ENCODE measurements around the gene JUND.

JUND gene

DNA sequence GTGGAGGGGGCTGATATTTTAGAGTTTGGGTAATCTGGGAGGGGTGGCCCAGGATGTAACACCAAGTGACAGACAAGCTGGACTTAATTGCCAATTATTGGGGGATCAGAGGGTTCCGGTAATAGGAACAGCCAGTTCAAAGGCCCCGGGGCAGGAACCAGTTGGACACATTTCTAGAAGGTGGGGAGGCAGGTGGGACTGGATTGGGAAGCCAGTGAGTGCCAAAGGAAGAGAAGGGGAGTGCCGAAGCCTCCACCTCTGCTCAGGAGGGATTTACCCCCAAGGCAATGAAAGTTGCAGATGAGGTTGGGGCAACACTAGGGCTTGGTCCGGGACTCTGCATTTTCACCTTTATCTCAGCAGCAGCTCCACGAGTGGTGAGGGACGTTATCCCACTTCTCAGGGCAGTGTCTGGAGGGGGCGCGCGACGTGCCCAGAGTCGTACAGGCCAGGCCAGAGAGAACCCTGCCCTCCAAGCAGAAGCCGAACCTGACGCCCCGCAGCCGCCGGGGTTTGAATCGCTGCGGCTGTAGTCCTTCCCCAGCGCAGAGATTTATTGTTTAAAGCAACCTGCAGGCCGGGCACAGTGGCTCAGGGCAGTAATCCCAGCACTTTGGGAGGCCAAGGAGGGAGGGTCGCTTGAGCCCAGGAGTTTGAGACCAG is 5.7 kb upstream of the JUND start:
- H4K20me1 ChIP-seq (ENCODE audit: low read depth, low read length), result no peaks in the 10 kb centered on the region
- no peak overlapping the region for H2AFZ ChIP-seq (ENCODE audit: low read depth, low read length, severe bottlenecking)
- H3K9me2 ChIP-seq (replicated peaks; ENCODE audit: insufficient read depth, low read length), result no peaks in the 10 kb centered on the region
- no peak overlapping the region for H3K27ac ChIP-seq (ENCODE audit: low read depth, low read length)
- H3K4me2 ChIP-seq (ENCODE audit: low read depth, low read length, poor library complexity, severe bottlenecking), result no peak overlapping the region
- no peaks in the 10 kb centered on the region for H3K36me3 ChIP-seq (ENCODE audit: low read length)
- TF ChIP-seq EZH2phosphoT487 (conservative IDR thresholded peaks at IDR 0.05; ENCODE audit: low read length), result no peak
- TF ChIP-seq, protein P1, sequence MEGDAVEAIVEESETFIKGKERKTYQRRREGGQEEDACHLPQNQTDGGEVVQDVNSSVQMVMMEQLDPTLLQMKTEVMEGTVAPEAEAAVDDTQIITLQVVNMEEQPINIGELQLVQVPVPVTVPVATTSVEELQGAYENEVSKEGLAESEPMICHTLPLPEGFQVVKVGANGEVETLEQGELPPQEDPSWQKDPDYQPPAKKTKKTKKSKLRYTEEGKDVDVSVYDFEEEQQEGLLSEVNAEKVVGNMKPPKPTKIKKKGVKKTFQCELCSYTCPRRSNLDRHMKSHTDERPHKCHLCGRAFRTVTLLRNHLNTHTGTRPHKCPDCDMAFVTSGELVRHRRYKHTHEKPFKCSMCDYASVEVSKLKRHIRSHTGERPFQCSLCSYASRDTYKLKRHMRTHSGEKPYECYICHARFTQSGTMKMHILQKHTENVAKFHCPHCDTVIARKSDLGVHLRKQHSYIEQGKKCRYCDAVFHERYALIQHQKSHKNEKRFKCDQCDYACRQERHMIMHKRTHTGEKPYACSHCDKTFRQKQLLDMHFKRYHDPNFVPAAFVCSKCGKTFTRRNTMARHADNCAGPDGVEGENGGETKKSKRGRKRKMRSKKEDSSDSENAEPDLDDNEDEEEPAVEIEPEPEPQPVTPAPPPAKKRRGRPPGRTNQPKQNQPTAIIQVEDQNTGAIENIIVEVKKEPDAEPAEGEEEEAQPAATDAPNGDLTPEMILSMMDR (IDR thresholded peaks at IDR 0.05; ENCODE audit: insufficient read depth, low read length, poor library complexity, severe bottlenecking), result no peak
- no peaks in the 10 kb centered on the region for H3K9me3 ChIP-seq (ENCODE audit: insufficient read depth, low read length)
- H3K4me3 ChIP-seq (ENCODE audit: insufficient read depth, low read length, poor library complexity, severe bottlenecking), result no peak overlapping the region
- H3K79me2 ChIP-seq (ENCODE audit: insufficient read depth, low read length), result no peaks in the 10 kb centered on the region
- H3K27me3 ChIP-seq (ENCODE audit: low read length), result no peaks in the 10 kb centered on the region
- H3F3A ChIP-seq (ENCODE audit: insufficient read depth), result peaks cover 4% of the 10 kb centered on the region; the same call in 1 of the 2 replicates
- no peak overlapping the region for H3K9ac ChIP-seq (ENCODE audit: low read length)

DNA sequence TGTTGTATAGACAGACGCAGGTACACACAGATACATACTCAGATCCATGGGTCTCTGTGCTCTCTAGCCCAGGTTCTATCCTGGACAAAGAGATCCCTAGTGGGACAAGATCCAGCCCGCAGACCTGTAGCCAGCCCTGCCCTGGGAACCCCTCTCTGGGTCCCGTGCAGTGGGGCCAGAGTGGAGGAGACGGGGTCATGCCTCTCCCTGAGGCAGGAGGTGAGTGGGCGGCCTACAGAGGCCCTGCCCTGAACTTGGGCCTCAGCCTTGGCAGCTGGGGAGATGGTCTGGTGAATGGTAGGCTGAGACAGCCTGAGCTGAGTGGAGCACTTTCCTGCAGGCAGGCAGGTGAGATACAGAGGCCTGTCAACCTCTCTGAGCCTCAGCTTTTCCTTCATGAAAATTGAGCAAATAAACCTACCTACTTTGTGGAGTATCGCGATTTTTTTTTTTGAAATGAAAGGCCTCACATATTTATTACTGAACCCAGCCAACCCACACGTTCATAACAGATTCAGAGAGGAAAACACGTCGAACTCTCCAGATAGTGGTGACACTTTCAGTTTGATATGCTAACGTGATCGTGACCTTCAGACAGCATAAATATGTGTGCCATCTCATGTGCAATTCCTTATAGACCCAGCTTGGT is 3.4 kb upstream of the JUND start:
- H2AFZ ChIP-seq (ENCODE audit: low read depth, low read length, severe bottlenecking), result no peak overlapping the region
- no peak overlapping the region for H3K4me2 ChIP-seq (ENCODE audit: low read depth, low read length, poor library complexity, severe bottlenecking)
- no peaks in the 10 kb centered on the region for H3K36me3 ChIP-seq (ENCODE audit: low read length)
- H3K4me3 ChIP-seq (ENCODE audit: insufficient read depth, low read length, poor library complexity, severe bottlenecking), result no peak overlapping the region
- no peaks in the 10 kb centered on the region for H3K9me2 ChIP-seq (replicated peaks; ENCODE audit: insufficient read depth, low read length)
- no peak overlapping the region for H3K27ac ChIP-seq (ENCODE audit: low read depth, low read length)
- TF ChIP-seq EZH2phosphoT487 (conservative IDR thresholded peaks at IDR 0.05; ENCODE audit: low read length), result no peak
- TF ChIP-seq, protein P1 (IDR thresholded peaks at IDR 0.05; ENCODE audit: insufficient read depth, low read length, poor library complexity, severe bottlenecking), result no peak
- H3K79me2 ChIP-seq (ENCODE audit: insufficient read depth, low read length), result no peaks in the 10 kb centered on the region
- H3K9me3 ChIP-seq (ENCODE audit: insufficient read depth, low read length), result no peaks in the 10 kb centered on the region
- H3K27me3 ChIP-seq (ENCODE audit: low read length), result no peaks in the 10 kb centered on the region
- no peak overlapping the region for H3K9ac ChIP-seq (ENCODE audit: low read length)
- H4K20me1 ChIP-seq (ENCODE audit: low read depth, low read length), result no peaks in the 10 kb centered on the region
- peaks cover 8% of the 10 kb centered on the region for H3F3A ChIP-seq (ENCODE audit: insufficient read depth)

DNA sequence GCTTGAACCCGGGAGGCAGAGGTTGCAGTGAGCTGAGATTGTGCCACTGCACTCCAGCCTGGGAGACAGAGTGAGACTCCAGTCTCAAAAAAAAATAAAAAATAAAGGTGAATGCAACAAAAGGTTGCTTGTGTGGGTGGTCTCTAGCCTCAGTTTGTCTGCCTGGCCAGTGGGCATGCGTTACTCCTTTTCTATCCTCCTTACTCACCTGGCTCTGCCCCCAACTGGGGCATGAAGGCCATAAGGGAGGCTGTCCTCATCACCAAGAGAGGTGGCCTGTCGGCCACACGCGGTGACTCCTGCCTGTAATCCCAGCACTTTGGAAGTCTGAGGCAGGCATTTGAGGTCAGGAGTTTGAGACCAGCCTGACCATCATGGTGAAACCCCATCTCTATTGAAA is 1.9 kb upstream of the JUND start:
- Histone ChIP-seq H3K4me2 (ENCODE audit: low read depth, low read length, poor library complexity, severe bottlenecking) (no peak overlapping the region), H3K9ac (ENCODE audit: low read length) (no peak overlapping the region), H2AFZ (ENCODE audit: low read depth, low read length, severe bottlenecking) (no peak overlapping the region), H3F3A (ENCODE audit: insufficient read depth) (peaks cover 9% of the 10 kb centered on the region), H3K27ac (ENCODE audit: low read depth, low read length) (no peak overlapping the region), H3K27me3 (ENCODE audit: low read length) (no peaks in the 10 kb centered on the region), H4K20me1 (ENCODE audit: low read depth, low read length) (no peaks in the 10 kb centered on the region), H3K9me3 (ENCODE audit: insufficient read depth, low read length) (no peaks in the 10 kb centered on the region), H3K4me3 (ENCODE audit: insufficient read depth, low read length, poor library complexity, severe bottlenecking) (no peak overlapping the region), H3K79me2 (ENCODE audit: insufficient read depth, low read length) (no peaks in the 10 kb centered on the region), H3K9me2 (replicated peaks; ENCODE audit: insufficient read depth, low read length) (no peaks in the 10 kb centered on the region), H3K36me3 (ENCODE audit: low read length) (no peaks in the 10 kb centered on the region)
- no peak for TF ChIP-seq EZH2phosphoT487 (conservative IDR thresholded peaks at IDR 0.05; ENCODE audit: low read length)
- TF ChIP-seq, protein P1 (IDR thresholded peaks at IDR 0.05; ENCODE audit: insufficient read depth, low read length, poor library complexity, severe bottlenecking), result no peak

Data from SU-DHL-6 (cell line).